LNCAP (cell line): ENCODE measurements around the gene RICTOR.

Experiments used
- CTCF ChIP-seq: fragments of 450-650 bp; IDR thresholded peaks from 2 replicates; pipeline ENCODE4 v1.5.1; 2017; ENCODE audit warnings: mild to moderate bottlenecking

The RICTOR gene

GRCh38 chr5:39023121-39023520, 51.1 kb downstream of the RICTOR start:
- no peak for TF ChIP-seq CTCF

- TF ChIP-seq CTCF, result no peak
These were observed 52.0 kb downstream of the RICTOR start for GRCh38 chr5:39022151-39022550.

- no peak for TF ChIP-seq CTCF
These were observed 52.8 kb downstream of the RICTOR start for GRCh38 chr5:39021413-39021812.

- TF ChIP-seq CTCF, result no peak
These were observed 53.7 kb downstream of the RICTOR start for GRCh38 chr5:39020458-39020857.

- TF ChIP-seq CTCF, result no peak
These were observed 54.9 kb downstream of the RICTOR start for GRCh38 chr5:39019254-39019653.

GRCh38 chr5:39017504-39017903, 56.7 kb downstream of the RICTOR start:
- no peak for TF ChIP-seq CTCF

- no peak for TF ChIP-seq CTCF
These were observed 57.5 kb downstream of the RICTOR start for GRCh38 chr5:39016587-39017275.
